Hematopoietic multipotent progenitor cell treated with erythropoietin and hydrocortisone succinate and interleukin-3 and kit ligand, for 4 days (in vitro differentiated cells): Measurements from ENCODE around the gene TASOR2.
A peak's percentile ranks its signal among the peaks of the same experiment; 100 is the strongest.

Experiments used
- DNase-seq: peaks from one replicate; pipeline ENCODE4 v3.0.0-alpha.2; 2015

The TASOR2 gene

GRCh38 chr10:5688587-5688986, 3.9 kb downstream of the TASOR2 start:
- no peak for DNase-seq

- no peak for DNase-seq
Observed at GRCh38 chr10:5691786-5692185, 7.1 kb downstream of the TASOR2 start.

- DNase-seq = peak; percentile 75
Observed at GRCh38 chr10:5692461-5693358, 8.1 kb downstream of the TASOR2 start.

- DNase-seq = peak; percentile 27
Observed at GRCh38 chr10:5694573-5694972, 9.9 kb downstream of the TASOR2 start.

DNA sequence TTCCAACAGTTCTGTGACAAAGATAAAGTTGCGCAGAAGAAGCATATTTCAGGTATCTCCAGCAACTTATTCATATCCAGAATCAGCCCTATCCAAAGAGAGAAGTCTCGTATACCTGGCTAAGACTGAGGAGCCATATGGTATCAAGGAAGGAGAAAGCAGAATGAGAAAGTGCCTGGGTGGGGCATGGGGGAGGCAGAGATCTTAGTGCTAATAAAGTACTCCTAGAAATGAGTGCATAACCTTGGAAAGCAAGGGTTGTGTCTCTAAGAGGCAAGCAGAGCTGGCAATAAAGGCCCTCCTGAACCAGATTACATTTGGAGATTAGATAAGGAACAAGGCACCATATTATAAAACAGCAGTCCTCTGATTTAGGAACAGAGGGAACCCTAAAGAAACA, 12.7 kb downstream of the TASOR2 start:
- peak; percentile 18 for DNase-seq

DNA sequence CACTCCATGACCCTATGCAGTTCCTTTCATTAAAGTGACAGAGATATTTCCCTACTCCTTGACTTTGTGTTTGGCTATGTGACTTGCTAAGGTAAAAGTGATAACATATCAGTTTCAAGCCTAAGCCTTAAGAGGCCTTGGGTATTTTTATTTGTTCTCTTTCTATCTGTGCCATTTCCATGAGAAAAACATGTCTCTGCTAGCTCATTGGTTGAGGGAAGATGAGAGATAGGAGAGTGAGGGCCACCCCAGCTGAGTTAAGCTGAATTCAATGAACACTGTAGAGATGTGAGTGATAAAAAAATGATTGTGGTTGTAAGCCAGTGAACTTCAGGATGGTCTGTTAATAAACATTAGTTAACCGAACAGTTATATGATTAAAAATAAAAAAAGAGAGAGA, 13.4 kb downstream of the TASOR2 start:
- DNase-seq = peak; percentile 18

DNA sequence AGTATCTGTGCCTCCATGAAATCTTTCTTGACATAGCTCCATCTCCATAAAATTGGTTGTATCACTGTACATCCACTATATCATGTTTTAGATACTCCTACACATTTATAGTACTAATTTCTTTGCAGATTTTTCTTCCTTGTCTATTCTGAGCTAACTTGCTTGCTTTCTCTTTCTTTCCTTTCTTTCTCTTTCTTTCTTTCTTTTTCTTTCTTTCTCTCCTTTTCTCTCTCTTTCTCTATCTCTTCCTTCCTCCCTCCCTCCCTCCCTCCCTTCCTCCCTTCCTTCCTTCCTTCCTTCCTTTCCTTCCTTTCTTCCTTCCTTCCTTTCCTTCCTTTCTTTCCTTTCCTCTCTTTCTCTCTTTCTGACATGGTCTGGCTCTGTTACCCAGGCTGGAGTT, 23.7 kb downstream of the TASOR2 start:
- DNase-seq = no peak

DNA sequence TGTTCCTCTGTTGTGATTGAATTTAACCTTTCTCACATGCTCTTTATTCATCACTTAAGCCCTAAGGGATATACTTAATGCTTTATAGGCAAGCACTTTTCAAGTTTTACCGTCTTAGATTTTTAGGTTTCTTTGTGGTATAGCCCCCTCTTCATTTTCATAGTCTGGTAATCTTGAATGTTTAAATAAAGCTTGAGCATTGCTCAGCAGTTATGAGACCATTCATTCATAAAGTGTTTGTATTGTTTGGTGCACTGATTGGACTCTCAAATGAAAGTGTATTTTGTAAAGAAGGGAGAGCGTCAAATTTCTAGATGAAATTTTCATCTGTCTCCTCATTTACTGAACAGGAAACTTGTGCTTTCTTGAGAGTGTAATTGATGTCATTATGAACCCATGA, 25.2 kb downstream of the TASOR2 start:
- DNase-seq = no peak

DNA sequence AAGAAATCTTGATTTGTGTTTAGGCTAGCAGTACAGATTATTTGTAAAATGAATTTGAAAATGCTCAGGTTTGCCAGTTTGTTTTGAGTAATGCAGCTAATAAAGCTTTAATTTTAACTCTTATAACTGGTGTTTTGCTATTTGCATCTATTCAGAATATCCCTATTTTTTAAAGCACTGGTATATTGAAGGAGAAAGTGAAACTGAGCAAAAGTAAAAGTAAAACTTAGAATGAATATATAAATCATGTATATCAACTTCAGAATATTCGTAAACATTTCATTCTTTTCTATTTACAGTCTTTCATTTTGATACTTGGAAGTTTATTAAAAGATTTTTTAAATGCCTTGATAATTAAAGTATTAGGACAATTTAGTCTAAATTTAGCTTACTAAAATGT, 26.2 kb downstream of the TASOR2 start:
- DNase-seq = no peak

DNA sequence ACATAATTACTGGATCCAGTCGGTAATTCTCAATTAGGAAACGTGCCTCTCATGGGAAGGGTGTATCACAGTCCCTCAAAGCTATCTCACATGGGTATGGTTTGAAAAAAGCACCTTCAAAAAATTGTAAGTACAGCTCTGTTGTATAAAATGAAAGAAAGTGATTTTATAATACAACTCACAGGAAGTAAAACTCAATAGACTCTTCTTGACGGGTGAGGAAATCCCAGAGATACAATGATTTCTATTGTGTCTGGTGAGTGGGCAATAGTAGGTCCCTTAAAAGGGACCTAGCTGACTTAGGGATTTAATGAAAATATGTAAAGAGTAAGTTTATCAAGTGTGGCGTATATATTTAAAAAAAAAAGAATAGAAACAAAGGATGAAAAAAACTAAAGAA, 27.0 kb downstream of the TASOR2 start:
- no peak for DNase-seq

GRCh38 chr10:5719546-5719945, 34.9 kb downstream of the TASOR2 start:
- DNase-seq = no peak

DNA sequence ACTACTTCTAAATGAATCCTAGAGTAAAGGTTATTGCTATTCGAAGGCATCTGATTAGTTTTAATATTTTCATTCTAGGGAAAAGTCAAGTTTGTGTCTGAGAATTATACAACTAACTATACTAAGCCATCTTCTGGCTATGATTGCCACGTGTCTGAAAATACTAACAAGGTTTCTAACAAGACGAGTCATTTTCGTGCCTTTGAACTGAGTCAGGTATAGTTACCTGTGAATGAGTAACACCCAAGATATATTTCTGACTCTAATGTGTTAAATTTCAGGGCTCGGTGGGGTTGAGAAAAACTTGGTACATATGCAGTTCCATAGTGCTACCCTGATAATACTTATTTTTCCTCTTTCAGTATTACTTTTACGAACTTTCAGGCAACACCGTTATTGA, 35.5 kb downstream of the TASOR2 start:
- no peak for DNase-seq

DNA sequence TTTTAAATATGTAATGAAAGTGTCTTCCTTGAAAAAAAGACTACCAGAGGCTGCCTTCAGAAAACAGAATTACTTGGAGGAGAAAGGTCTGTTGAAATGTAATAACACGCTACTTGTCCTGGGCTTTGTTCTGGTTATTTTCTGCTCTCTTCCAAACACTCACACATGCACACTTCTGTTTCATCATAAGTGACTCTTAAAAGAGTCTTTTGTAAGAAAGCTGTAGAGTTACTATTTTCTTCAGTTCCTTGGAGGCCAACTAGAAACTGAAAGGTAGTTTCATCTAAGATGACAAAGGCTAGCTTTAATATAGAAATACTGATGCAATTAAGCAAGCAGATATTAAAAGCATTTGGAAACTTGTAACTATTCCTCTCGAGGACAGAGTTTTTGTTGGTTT, 39.1 kb downstream of the TASOR2 start:
- no peak for DNase-seq

DNA sequence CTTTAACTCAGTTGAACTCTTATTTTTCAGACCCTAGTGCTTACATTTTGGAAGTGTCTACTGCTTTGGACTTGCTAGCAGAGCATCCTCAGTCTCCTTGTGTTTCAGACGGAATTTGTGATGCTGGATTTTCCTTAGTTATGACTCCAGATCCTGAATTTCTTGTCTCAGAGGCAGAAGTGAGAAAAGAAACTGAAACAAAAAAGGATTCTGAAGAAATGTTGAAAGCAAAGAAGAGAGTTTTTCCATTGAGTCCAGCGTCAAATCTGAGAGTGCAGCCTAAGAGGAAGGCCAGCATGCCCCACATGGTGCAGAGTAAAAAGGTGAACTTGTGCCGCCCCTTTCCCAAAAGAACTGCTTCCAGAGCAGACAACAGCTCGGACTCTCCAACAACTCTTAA, 46.1 kb downstream of the TASOR2 start:
- DNase-seq = no peak

DNA sequence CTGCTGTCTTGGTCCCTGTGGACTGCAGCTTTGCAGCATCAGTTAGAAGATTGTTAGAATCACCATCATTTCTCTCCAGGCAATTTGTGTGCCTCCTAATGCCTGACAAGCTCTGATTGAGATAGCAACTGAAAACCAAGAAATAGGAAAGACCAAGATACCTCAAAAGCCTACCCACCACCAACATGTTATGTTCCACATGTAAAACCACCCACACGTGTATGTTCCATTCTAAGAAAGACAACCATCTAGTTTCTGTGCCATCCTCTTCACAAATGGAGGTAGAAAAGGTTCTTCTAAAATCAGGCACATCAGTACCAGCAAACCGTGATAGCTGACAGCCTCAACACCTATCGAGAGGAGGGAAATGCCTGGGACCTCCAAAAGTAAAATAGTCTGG, 46.9 kb downstream of the TASOR2 start:
- DNase-seq = no peak

DNA sequence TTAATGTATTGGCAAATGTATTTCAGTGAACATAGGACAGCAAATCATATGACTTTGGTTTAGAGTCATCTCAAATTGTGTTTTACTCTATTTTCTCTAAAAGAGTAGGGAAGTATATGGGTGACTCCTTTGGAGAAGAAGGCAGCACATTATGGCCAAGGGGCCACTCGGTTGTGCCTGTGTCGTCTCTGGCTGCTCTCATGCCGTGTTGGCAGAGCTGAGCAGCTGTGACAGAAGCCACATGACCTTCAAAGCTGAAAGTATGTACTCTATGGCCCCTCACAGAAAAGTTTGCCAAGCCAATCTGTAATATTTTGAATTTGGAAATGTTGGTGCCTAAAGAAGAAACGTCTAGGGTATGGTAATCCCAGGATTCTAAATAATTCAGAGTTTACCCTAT, 47.5 kb downstream of the TASOR2 start:
- DNase-seq = no peak
